ELF-1 (cell line): ENCODE measurements around the gene B4GALNT4.
"Not testable (repeated sequence)": the region's sequence is repeated elsewhere in the genome, so short reads cannot be mapped to it uniquely, and the experiment has no call there.

ENCODE experiments used
- DNase-seq: peaks from one replicate; pipeline ENCODE4 v3.0.0-alpha.2; 2016; ENCODE audit warnings: low read depth, low spot score

The B4GALNT4 gene

DNA sequence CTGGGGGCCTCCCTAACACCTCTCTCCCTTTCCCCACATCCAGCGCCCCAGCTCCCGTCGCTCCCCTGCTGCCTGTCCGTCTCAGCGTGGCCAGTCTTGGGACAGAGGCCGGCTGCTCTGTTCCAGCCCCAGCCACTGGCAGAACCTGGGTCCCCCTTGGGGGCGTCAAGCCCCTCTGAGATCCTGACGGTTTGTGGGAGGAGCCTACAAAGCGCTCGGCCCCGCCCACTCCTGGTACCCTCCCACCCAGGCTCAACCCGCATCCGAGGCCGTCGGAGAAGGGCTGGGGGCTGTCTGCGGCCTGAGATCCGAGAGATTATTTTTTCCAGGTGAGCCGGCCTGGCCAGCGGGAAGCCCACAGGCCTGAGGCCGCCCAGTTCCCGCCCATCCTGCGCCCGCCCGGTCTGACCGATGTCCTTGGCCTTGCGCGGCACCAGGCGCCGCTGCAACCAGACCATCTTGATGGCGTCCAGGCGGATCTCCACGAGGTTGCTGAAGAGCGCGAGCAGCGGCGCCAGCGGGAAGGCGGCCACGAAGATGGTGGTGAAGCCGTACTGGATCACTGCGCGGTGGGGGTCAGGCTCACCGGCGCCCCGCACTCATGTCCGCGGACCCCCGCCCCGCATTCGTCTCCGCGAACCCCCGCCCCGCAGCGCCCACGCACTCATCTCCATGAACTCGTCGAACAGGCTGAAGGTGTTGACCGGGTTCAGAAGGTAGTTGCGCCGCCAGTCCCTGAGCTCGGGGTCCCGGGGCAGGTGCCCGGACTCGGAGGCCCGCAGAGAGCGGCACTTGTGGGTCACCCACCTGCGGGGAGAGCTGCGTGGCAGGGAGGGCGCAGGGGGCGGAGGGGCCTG is 51.0 kb downstream of the B4GALNT4 start:
- DNase-seq: no peak

DNA sequence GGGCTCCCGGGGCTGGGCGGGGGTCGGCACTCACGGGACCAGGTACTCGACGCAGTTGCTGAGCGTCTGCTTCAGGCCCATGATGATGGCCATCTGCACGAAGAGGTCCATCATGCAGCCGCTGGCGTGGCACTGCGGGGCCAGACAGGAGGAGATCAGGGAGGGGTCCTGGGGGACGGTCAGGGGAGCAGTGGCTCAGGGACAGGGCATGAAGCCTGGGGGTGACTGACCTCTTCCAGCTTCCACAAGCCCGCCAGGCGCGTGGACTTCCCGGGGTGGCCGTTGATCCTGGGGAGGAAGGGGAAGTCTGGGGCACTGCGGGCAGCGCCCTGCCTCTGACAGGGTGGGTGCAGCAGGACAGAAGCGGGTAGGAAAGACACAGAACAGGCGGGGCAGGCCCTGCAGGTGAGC is 51.6 kb downstream of the B4GALNT4 start:
- no peak for DNase-seq

DNA sequence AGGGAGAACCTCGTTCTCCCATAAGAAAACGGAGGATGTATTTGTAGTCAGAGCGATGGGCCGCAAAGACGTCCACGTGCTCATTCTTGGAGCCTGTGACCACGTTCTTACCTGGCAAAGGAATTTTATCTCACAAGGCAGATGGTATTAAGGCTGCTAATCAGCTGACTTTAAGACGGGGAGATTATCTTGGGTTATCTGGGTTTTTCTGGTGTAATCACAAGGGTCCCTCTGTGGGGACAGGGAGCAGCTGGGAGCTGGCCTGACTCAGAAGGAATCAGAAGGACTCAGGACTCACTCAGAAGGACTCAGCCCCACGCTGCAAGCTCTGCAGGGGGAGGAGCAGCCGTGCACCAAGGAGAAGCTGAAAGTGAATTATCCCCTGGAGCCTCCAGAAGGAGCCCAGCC is 53.0 kb downstream of the B4GALNT4 start:
- DNase-seq: no peak

DNA sequence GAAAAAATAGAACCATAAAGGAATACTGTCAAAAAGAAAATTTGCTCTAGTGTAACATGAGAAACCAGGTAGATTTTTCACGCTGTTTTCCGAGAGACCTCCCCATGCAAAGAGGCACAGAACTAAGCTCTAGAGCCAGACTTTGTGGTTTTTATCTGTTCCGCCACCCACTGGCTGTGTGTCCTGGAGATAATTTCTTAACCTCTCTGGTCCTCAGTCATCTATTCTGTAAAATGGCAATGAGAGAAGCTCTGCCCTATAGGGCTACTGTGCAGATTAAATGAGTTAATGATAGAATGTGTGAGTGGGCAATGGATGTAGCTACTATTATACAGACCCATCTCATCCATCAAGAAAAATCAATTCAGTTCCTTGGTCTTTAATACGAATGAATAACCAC is 54.9 kb downstream of the B4GALNT4 start:
- DNase-seq: no peak

DNA sequence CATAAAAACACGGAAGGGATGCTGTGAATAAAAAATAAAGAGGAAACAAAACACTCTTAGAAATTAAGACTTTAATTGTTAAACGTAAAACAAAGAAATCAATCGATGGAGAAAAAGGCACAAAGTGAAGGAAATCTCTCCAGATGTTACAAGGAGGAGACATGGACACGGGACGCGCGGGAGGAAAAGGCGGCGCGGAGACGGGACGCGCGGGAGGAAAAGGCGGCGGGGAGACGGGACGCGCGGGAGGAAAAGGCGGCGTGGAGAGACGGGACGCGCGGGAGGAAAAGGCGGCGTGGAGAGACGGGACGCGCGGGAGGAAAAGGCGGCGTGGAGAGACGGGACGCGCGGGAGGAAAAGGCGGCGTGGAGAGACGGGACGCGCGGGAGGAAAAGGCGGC is 55.5 kb downstream of the B4GALNT4 start:
- not testable (repeated sequence) for DNase-seq

DNA sequence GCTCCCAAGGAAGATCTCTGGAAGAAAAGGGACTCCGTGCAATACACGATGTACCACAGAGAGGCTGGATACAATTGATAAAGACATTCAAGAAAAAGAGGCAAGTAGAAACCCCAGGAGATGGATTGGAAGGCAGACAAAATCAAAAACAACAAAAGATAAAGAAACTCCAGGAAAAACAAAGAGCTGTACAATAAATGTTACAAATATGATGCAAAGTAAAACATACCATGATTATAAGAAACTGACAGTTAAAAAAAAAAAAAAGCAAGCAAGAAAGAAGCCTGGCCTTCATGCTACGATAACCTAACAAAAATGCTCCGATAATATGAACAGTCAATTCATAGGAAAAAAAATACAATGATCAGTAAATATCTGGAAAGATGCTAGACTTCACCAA is 56.0 kb downstream of the B4GALNT4 start:
- no peak for DNase-seq

DNA sequence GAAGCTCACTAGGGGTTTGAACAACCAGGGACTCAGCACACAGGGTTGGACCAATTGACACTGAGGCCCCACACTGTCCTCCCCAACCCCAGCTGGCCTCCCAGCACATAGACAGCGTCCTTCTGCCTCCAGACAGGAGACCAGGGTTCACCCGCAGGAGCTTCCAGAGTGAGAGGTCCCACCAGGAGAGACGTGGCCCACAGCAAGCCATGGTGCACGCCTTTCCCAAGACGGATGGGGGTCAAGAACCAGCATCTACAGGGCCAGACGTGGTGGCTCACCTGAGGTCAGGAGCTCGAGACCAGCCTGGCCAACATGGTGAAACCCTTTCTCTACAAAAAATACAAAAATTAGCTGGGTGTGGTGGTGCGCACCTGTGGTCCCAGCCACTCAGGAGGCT is 57.6 kb downstream of the B4GALNT4 start:
- DNase-seq: no peak

DNA sequence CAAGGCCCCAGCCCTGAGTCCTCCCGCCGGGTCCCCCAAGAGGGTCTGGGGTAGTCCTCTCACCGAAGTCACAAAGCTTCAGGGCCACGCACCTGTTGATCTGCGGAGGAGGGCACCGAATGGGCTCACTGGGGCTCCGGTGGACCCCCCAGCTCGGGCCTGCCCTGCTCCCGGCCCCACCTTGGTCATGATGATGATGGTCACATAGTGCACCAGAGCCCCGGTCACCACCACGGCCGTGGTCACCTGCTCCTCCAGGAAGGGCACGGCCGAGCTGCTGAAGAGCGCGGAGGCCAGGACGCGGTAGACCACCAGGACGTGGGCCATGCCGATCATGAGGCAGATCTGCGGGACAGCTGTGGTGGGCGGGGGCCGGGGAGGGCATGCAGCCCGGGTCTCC is 59.0 kb downstream of the B4GALNT4 start:
- no peak for DNase-seq

DNA sequence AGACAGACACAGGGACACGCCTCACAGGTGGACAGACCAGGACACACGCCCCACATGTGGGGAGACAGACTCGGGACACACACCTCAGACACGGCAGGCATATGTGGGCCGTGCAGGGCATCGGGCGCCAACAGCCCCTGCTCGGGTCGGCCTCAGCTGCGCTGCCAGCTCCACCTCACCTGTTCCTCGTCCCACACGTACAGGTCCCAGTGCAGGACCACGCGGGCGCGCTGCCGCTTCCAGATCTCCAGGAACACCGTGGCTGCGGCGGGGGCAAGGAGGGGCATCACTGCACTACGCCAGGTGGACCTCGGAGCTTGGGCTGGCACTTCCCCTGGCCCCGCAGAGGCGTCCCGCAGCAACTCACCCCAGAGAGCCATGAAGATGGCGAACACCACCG is 60.1 kb downstream of the B4GALNT4 start:
- no peak for DNase-seq

DNA sequence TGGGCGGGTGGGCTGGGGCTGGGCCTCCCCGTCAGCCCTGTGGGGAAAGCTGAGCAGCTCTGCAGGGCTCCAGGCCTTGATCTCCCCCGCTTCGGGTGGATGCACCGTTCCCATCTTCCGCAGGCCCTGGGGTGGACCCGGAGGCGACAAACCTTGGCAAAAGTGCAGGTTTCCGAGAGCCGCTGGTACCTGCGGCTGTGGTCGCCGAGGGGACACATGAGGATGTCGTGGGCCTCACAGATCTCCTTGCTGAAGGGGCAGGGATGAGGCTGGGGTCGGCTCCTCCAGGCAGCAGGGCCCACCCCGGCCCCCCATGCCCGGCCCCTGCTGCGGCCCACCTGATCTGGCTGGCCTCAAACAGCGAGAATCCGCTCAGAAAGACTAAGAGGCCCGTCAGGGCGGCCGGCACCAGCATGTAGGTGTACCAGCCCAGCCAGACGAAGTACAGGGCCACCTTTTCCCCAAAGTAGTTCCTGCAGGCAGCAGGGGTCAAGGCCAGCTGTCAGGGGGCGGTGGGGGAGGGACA is 60.7 kb downstream of the B4GALNT4 start:
- no peak for DNase-seq
